HG03045 (cell line): ENCODE measurements around the gene RPS10.
"Not testable (repeated sequence)": the region's sequence is repeated elsewhere in the genome, so short reads cannot be mapped to it uniquely, and the experiment has no call there.

Source experiments
- ATAC-seq: cut with Tn5 transposase; IDR thresholded peaks from one replicate; pipeline ENCODE4 v1.9.1; 2021; ENCODE audit warnings: mild to moderate bottlenecking, moderate library complexity; ENCODE audit not compliant: unreplicated experiment

RPS10 gene

GRCh38 chr6:34393966-34394305, 31.9 kb downstream of the RPS10 start:
- no peak for ATAC-seq

GRCh38 chr6:34393191-34393965, 32.5 kb downstream of the RPS10 start:
- ATAC-seq, result no peak

GRCh38 chr6:34392497-34393190, 33.2 kb downstream of the RPS10 start, which contains the start of gene NUDT3:
TSS of gene NUDT3 (minus strand) at chr6:34392669. CDS start at chr6:34392362, 307 bp downstream.
- peak; percentile 86 for ATAC-seq

GRCh38 chr6:34391786-34392496, 33.9 kb downstream of the RPS10 start:
- peak; percentile 35 for ATAC-seq

- ATAC-seq, result no peak
Measured at GRCh38 chr6:34391473-34391785, 34.4 kb downstream of the RPS10 start.

- ATAC-seq, result no peak
Measured at GRCh38 chr6:34390531-34391472, 35.1 kb downstream of the RPS10 start.

GRCh38 chr6:34389034-34389433, 36.8 kb downstream of the RPS10 start:
- ATAC-seq, result no peak

- ATAC-seq, result no peak
Measured at GRCh38 chr6:34388421-34388820, 37.4 kb downstream of the RPS10 start.

- no peak for ATAC-seq
Measured at GRCh38 chr6:34386316-34387137, 39.3 kb downstream of the RPS10 start.

- no peak for ATAC-seq
Measured at GRCh38 chr6:34385793-34386195, 40.1 kb downstream of the RPS10 start.

GRCh38 chr6:34384321-34385153, 41.3 kb downstream of the RPS10 start:
- ATAC-seq, result no peak

- no peak for ATAC-seq
Measured at GRCh38 chr6:34383656-34384320, 42.1 kb downstream of the RPS10 start.

- no peak for ATAC-seq
Measured at GRCh38 chr6:34383161-34383631, 42.7 kb downstream of the RPS10 start.

- no peak for ATAC-seq
Measured at GRCh38 chr6:34381081-34381480, 44.8 kb downstream of the RPS10 start.

GRCh38 chr6:34378470-34378869, 47.4 kb downstream of the RPS10 start:
- ATAC-seq, result no peak

- ATAC-seq, result no peak
Measured at GRCh38 chr6:34377984-34378383, 47.9 kb downstream of the RPS10 start.

GRCh38 chr6:34377571-34377970, 48.3 kb downstream of the RPS10 start:
- not testable (repeated sequence) for ATAC-seq

- no peak for ATAC-seq
Measured at GRCh38 chr6:34375833-34376232, 50.0 kb downstream of the RPS10 start.
